WERI-Rb-1 (cell line): Measurements from ENCODE around the gene KAT2A.

ENCODE experiments used
- DNase-seq: peaks from one replicate; pipeline ENCODE4 v3.0.0-alpha.2; 2020
- H3K27ac ChIP-seq: fragments of 250-450 bp; sonication (Bioruptor Pico); 2 replicates; pipeline ENCODE4 v1.5.1; 2020; ENCODE audit warnings: mild to moderate bottlenecking, moderate library complexity
- H3K27me3 ChIP-seq: fragments of 250-450 bp; sonication (Bioruptor Pico); 2 replicates; pipeline ENCODE4 v1.5.1; 2021; ENCODE audit warnings: mild to moderate bottlenecking, low read depth, moderate library complexity; ENCODE audit not compliant: insufficient read depth, severe bottlenecking
- H3K36me3 ChIP-seq: fragments of 250-450 bp; sonication (Bioruptor Pico); 2 replicates; pipeline ENCODE4 v1.5.1; 2020; ENCODE audit warnings: mild to moderate bottlenecking, moderate library complexity
- H3K4me3 ChIP-seq: 2 replicates; pipeline ENCODE4 v1.5.1; 2011; ENCODE audit warnings: low read depth, mild to moderate bottlenecking, control low read depth, low read length
- H3K9me3 ChIP-seq: fragments of 250-450 bp; sonication (Bioruptor Pico); 2 replicates; pipeline ENCODE4 v1.5.1; 2021; ENCODE audit warnings: mild to moderate bottlenecking, moderate library complexity; ENCODE audit not compliant: severe bottlenecking
- CTCF ChIP-seq: IDR thresholded peaks from 2 replicates; pipeline ENCODE4 v1.5.1; 2011; ENCODE audit warnings: low read depth, mild to moderate bottlenecking, control low read depth, inconsistent platforms, low read length

KAT2A gene

GRCh38 chr17:42111265-42111636 lies 9.9 kb downstream of the KAT2A start:
- Histone ChIP-seq H3K4me3 (no peak overlapping the region), H3K27me3 (no peaks in the 10 kb centered on the region), H3K27ac (no peak overlapping the region), H3K9me3 (no peaks in the 10 kb centered on the region), H3K36me3 (peaks cover 30% of the 10 kb centered on the region)
- TF ChIP-seq CTCF = no peak
- peak; percentile 23 for DNase-seq

- no peaks in the 10 kb centered on the region for H3K9me3 ChIP-seq
- DNase-seq = no peak
- H3K27me3 ChIP-seq = no peaks in the 10 kb centered on the region
- no peak overlapping the region for H3K4me3 ChIP-seq
- TF ChIP-seq CTCF = no peak
- no peak overlapping the region for H3K27ac ChIP-seq
- peaks cover 23% of the 10 kb centered on the region for H3K36me3 ChIP-seq
These were observed 10.6 kb downstream of the KAT2A start for GRCh38 chr17:42110301-42111264.

- Histone ChIP-seq H3K9me3 (no peaks in the 10 kb centered on the region), H3K27ac (no peak overlapping the region), H3K4me3 (no peak overlapping the region), H3K27me3 (no peaks in the 10 kb centered on the region), H3K36me3 (peaks cover 13% of the 10 kb centered on the region)
- DNase-seq = no peak
- no peak for TF ChIP-seq CTCF
These were observed 12.1 kb downstream of the KAT2A start for GRCh38 chr17:42109086-42109485.

- Histone ChIP-seq H3K36me3 (peaks cover 1% of the 10 kb centered on the region; the same call in 1 of the 2 replicates), H3K27ac (peak overlapping the region; percentile 52), H3K4me3 (peak overlapping the region; percentile 24), H3K27me3 (no peaks in the 10 kb centered on the region), H3K9me3 (no peaks in the 10 kb centered on the region)
- TF ChIP-seq CTCF = 0 out of 2 replicates have a peak, but pooled peaks have one; percentile 1
- DNase-seq = peak; percentile 99
These were observed 13.3 kb downstream of the KAT2A start for GRCh38 chr17:42107597-42108576.

GRCh38 chr17:42107124-42107523 lies 14.0 kb downstream of the KAT2A start:
- no peak overlapping the region for H3K27ac ChIP-seq
- no peaks in the 10 kb centered on the region for H3K9me3 ChIP-seq
- no peaks in the 10 kb centered on the region for H3K27me3 ChIP-seq
- peak overlapping the region; percentile 24 for H3K4me3 ChIP-seq
- TF ChIP-seq CTCF = no peak
- H3K36me3 ChIP-seq = no peaks in the 10 kb centered on the region
- DNase-seq = no peak
